T-cell (primary cell): ENCODE data around the gene LPO. TPM values are rescaled to one million over a fixed set of nuclear protein-coding genes. Genes with fewer than 3 reads are reported as not detected.

Experiments
- ATAC-seq, 4 experiments: fragments of 200-7000 bp in 3 of 4; fragments of 150-1000 bp in 1 of 4; cut with Tn5 transposase; replicated peaks in 1 of 4; 1 replicate in 3 of 4; 2 replicates in 1 of 4; pipeline ENCODE4 v1.10.0; 2021; ENCODE audit warnings: moderate library complexity in 3 of 4, mild to moderate bottlenecking in 2 of 4, moderate number of reproducible peaks in 1 of 4
- CTCF ChIA-PET, 2 donors: fragments of 300-600 bp; sonication (Branson Sonifier 250); formaldehyde crosslinking; loops; one replicate each; lab custom pipeline; 2022; ENCODE audit warnings: antibody characterized with exemption in 2 of 2; lab: Charles Lee
- POLR2A ChIA-PET, 2 donors: fragments of 300-600 bp; sonication (Branson Sonifier 250); formaldehyde crosslinking; loops; one replicate each; lab custom pipeline; 2022; ENCODE audit warnings: antibody characterized with exemption in 2 of 2; lab: Charles Lee
- DNase-seq, 35 experiments: peaks; one replicate each; pipeline versions ENCODE4 v3.0.0 to v3.0.0-alpha.2; 2013 to 2023
- H3K27ac ChIP-seq: one replicate; pipeline ENCODE4 v1.5.1; 2013; ENCODE audit warnings: low read length
- H3K27me3 ChIP-seq, 2 experiments: replicated peaks in 1 of 2; 1 replicate in 1 of 2; 2 replicates in 1 of 2; pipeline versions ENCODE4 v1.6.1 to v1.7.0; 2013; ENCODE audit warnings: low read length in 1 of 2, mixed read lengths in 1 of 2; ENCODE audit not compliant: control insufficient read depth in 2 of 2, insufficient read depth in 2 of 2; ENCODE audit errors: extremely low read depth in 1 of 2
- H3K36me3 ChIP-seq, 2 donors: 1 replicate in 1 of 2; 2 replicates in 1 of 2; pipeline versions ENCODE4 v1.6.1 to v1.7.0; 2013; ENCODE audit warnings: low read length in 1 of 2; ENCODE audit not compliant: control insufficient read depth in 2 of 2, insufficient read depth in 1 of 2; ENCODE audit errors: extremely low read depth in 1 of 2
- H3K4me1 ChIP-seq, 2 experiments: 1 replicate in 1 of 2; 2 replicates in 1 of 2; pipeline versions ENCODE4 v1.6.1 to v1.7.0; 2013; ENCODE audit warnings: low read length in 2 of 2, mixed read lengths in 1 of 2; ENCODE audit not compliant: insufficient read depth in 2 of 2, control insufficient read depth in 1 of 2; ENCODE audit errors: extremely low read depth in 1 of 2
- H3K4me3 ChIP-seq, 2 donors: 1 replicate in 1 of 2; 2 replicates in 1 of 2; pipeline versions ENCODE4 v1.5.1 to v1.7.0; 2013; ENCODE audit warnings: mild to moderate bottlenecking in 2 of 2, low read length in 1 of 2, moderate library complexity in 1 of 2; ENCODE audit not compliant: control insufficient read depth in 1 of 2; ENCODE audit errors: extremely low read depth in 1 of 2
- H3K9me3 ChIP-seq: 2 replicates; pipeline ENCODE4 v1.7.0; 2013
- H3K27ac Mint-ChIP-seq, 2 donors: one replicate each; pipeline ENCODE4 v1.8.0; 2020 to 2021; ENCODE audit warnings: mild to moderate bottlenecking in 2 of 2, mixed read lengths in 2 of 2
- H3K27me3 Mint-ChIP-seq, 2 donors: one replicate each; pipeline ENCODE4 v1.8.0; 2021 to 2022; ENCODE audit warnings: mixed read lengths in 2 of 2
- H3K36me3 Mint-ChIP-seq: one replicate; pipeline ENCODE4 v1.8.0; 2021; ENCODE audit warnings: mixed read lengths
- H3K4me1 Mint-ChIP-seq, 3 donors: one replicate each; pipeline ENCODE4 v1.8.0; 2020 to 2022; ENCODE audit warnings: mixed read lengths in 3 of 3, mild to moderate bottlenecking in 1 of 3
- H3K4me3 Mint-ChIP-seq, 3 donors: one replicate each; pipeline ENCODE4 v1.8.0; 2020 to 2022; ENCODE audit warnings: mild to moderate bottlenecking in 3 of 3, mixed read lengths in 3 of 3, moderate library complexity in 3 of 3
- H3K9me3 Mint-ChIP-seq, 3 donors: one replicate each; pipeline ENCODE4 v1.8.0; 2020 to 2022; ENCODE audit warnings: mixed read lengths in 3 of 3
- WGBS: methylation state at CpG from one replicate; pipeline ENCODE4 v1.1.5; 2013; ENCODE audit warnings: missing lambda C conversion rate; ENCODE audit not compliant: insufficient coverage; 5-methylcytosine and 5-hydroxymethylcytosine counted together
- total RNA-seq, 35 experiments: library from RNA in 6 of 35; stranded (reverse) in 6 of 35; fragments of 120-200 nt in 1 of 35; gene quantifications; one replicate each; pipeline versions ENCODE4 v1.2.1 to v1.2.4 and lab custom pipeline; 2013 to 2026

LPO gene
- total RNA-seq, 5 donors from 2014 or later (not counting 1 experiment from before 2014, with no cell fraction given), result not detected

GRCh38 chr17:58305626-58306025, 67.2 kb downstream of the LPO start:
- H3K9me3 Mint-ChIP-seq, result no peaks in the 10 kb centered on the region
- no peak overlapping the region for H3K27ac Mint-ChIP-seq
- peaks cover 0 to 35% of the 10 kb centered on the region in 2 donors for H3K36me3 ChIP-seq
- H3K9me3 ChIP-seq, result no peaks in the 10 kb centered on the region
- H3K4me3 ChIP-seq, result no peak overlapping the region
- ATAC-seq, result no peak
- no peak for DNase-seq
- peaks cover 0 to 9% of the 10 kb centered on the region in 2 experiments for H3K4me1 ChIP-seq
- POLR2A ChIA-PET, result no interaction called here
- 94% methylated on average over 6 of the region's 8 CpGs for WGBS
- H3K27ac ChIP-seq, result no peak overlapping the region
- H3K27me3 ChIP-seq, result no peaks in the 10 kb centered on the region
- CTCF ChIA-PET, result interaction anchor here (0.6 to 1.3 kb wide), 2 partner anchors 27 to 180 kb away, joined by 3 to 5 read pairs; no protein-coding TSS in a partner anchor
- peaks cover 0 to 6% (median 5%) of the 10 kb centered on the region in 3 donors for H3K4me1 Mint-ChIP-seq
- H3K4me3 Mint-ChIP-seq, result no peak overlapping the region
- no peaks in the 10 kb centered on the region for H3K27me3 Mint-ChIP-seq
- H3K36me3 Mint-ChIP-seq, result peaks cover 3% of the 10 kb centered on the region

DNA sequence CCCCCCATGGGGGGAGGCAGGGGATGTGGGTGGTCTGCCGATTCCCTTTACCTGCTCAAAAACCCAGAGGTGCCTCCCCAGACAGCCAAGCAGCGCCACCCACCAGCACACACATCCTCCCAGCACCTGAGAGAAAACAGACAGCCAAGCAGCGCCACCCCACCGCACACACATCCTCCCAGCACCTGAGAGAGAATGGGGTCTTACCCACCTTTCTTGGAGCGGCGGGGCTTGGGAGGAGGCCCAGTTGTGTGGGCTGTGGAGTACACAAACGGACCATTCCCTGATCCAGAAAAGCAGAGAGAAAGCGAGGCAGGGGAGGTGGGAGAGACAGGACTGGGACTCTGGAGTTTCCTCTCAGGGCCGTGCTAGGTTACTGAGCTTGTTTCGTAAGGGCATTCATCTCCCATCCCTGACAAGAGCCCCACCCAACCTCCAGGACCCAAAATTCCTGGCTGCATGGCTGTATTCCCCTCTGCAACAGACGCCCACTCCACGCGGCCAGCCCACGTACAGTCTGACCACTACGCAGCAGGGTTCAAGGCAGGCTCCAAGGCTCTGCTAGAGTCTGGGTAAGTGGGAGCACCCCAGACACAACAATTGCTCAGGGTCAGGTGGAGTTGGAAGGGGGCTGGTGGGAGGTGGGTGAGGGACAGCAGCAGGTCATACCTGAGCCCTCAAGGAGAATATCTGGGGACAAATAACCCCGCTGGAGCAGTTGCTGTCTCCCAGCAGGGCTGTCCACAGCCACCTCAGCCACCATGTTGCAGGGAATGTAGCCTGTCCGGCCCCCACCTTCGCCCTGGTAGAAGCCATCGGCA, 68.0 kb downstream of the LPO start:
- ChIA-PET POLR2A (interaction anchor here in 1 of 2 donors (0.5 kb wide), 1 partner anchor 160 kb away, joined by 3 read pairs; no protein-coding TSS in a partner anchor), CTCF (no interaction called here)
- DNase-seq (no peak), ATAC-seq (no peak)
- peaks cover 0 to 9% of the 10 kb centered on the region in 2 experiments for H3K4me1 ChIP-seq
- WGBS, result 98% methylated on average over 11 of the region's 19 CpGs
- Mint-ChIP-seq H3K4me3 (no peak overlapping the region), H3K27me3 (no peaks in the 10 kb centered on the region), H3K27ac (no peak overlapping the region), H3K4me1 (peaks cover 0 to 6% (median 5%) of the 10 kb centered on the region in 3 donors), H3K9me3 (no peaks in the 10 kb centered on the region), H3K36me3 (peaks cover 3% of the 10 kb centered on the region)
- H3K9me3 ChIP-seq, result no peaks in the 10 kb centered on the region
- H3K27ac ChIP-seq, result no peak overlapping the region
- no peaks in the 10 kb centered on the region for H3K27me3 ChIP-seq
- no peak overlapping the region for H3K4me3 ChIP-seq
- peaks cover 0 to 38% of the 10 kb centered on the region in 2 donors for H3K36me3 ChIP-seq

DNA sequence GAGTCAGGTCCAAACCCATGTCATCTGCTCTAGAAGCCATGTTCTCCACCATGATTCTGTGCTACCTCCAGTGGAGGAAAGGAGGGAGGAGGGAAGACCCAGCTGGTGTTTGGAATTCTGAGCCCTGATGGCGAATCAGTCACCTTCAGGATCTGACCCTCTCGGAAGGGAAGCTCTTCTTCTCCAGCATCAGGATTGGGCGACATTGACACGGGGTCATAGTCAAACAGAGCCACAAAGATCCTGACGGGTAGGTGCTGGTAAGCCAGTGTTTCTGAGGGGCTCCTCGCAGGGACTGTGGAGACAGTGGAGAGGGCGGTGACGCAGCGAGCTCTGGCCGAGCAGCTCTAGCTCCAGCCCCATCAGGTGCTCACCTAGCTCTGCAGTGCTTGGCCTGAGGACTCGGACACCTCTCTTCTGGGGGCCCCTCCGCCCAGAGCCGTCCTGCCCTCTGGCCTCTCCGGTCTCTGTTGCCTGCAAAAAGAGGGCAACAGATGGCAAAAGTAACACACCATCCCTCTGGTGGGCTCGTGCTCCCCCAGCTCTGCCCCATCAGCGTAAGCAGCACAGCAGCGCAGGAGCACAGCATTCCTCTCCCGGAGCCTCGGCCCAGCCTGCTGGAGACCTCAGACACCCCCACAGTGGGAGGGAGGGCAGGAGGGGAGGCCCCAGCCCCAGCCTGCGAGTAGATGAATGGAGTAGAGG, 69.2 kb downstream of the LPO start:
- Mint-ChIP-seq H3K36me3 (peaks cover 6% of the 10 kb centered on the region), H3K4me3 (no peak overlapping the region), H3K27ac (no peak overlapping the region), H3K27me3 (no peaks in the 10 kb centered on the region), H3K9me3 (no peaks in the 10 kb centered on the region), H3K4me1 (peaks cover 0 to 6% (median 5%) of the 10 kb centered on the region in 3 donors)
- Histone ChIP-seq H3K36me3 (peaks cover 0 to 42% of the 10 kb centered on the region in 2 donors), H3K4me1 (peaks cover 0 to 9% of the 10 kb centered on the region in 2 experiments), H3K27ac (no peak overlapping the region), H3K27me3 (no peaks in the 10 kb centered on the region), H3K4me3 (no peak overlapping the region), H3K9me3 (no peaks in the 10 kb centered on the region)
- 92% methylated on average over 16 of the region's 20 CpGs for WGBS
- DNase-seq (no peak), ATAC-seq (no peak)
- CTCF ChIA-PET, result interaction anchor here in 1 of 2 donors (0.6 to 1.4 kb wide), 2 partner anchors 9 to 10 kb away, joined by 3 to 4 read pairs; no protein-coding TSS in a partner anchor
- POLR2A ChIA-PET, result no interaction called here

DNA sequence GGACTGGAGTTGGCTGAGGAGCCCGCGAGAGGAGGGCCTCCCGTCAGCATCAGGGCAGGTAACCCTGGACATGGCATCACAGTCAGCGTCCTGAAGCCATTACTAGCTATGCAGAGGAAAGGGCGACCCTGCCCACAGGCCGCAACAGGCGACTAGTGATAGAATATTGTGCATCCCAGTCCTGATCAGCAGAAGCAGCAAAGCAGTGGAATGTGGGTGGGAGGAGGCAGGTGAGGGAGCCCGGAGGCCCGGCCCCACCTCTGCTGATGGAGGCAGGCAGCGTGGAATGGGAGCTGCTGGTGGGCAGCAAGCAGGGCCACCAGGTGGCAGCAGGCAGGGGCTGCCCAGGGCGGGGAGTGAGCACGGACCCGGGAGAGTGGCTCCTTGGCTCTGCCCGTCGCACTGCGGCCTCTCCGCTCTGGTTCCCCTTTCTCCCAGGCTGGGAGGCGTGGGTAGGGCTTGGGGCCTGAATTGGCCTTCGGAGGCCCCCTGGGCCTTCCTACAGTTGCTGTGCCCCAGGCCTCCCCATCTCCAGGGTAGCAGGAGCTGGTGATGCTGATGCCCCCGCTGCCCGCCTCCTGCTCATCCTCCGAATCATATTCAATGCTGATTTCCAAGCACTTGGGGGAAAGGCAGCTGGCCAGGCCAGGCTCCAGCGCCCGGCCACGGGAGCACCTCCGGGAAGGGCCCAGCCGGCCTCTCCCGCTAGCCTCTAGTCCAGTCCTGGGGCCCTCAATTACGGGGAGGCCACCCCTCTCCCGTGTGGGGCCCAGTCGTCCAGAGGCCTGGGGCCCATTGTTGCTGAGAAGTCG, 70.0 kb downstream of the LPO start:
- Histone ChIP-seq H3K4me1 (peaks cover 0 to 9% of the 10 kb centered on the region in 2 experiments), H3K27ac (no peak overlapping the region), H3K27me3 (no peaks in the 10 kb centered on the region), H3K9me3 (no peaks in the 10 kb centered on the region), H3K36me3 (peaks cover 0 to 42% of the 10 kb centered on the region in 2 donors), H3K4me3 (no peak overlapping the region)
- DNase-seq (peak in 1 of 35 experiments; percentile 18), ATAC-seq (no peak)
- H3K27me3 Mint-ChIP-seq, result no peaks in the 10 kb centered on the region
- H3K9me3 Mint-ChIP-seq, result no peaks in the 10 kb centered on the region
- POLR2A ChIA-PET, result interaction anchor here in 1 of 2 donors (0.5 kb wide), 1 partner anchor 9 kb away, joined by 3 read pairs; no protein-coding TSS in a partner anchor
- 95% methylated on average over 32 of the region's 32 CpGs for WGBS
- CTCF ChIA-PET, result interaction anchor here in 1 of 2 donors (1.4 kb wide), 1 partner anchor 9 kb away, joined by 4 read pairs; no protein-coding TSS in a partner anchor
- H3K27ac Mint-ChIP-seq, result no peak overlapping the region
- no peak overlapping the region for H3K4me3 Mint-ChIP-seq
- peaks cover 8% of the 10 kb centered on the region for H3K36me3 Mint-ChIP-seq
- H3K4me1 Mint-ChIP-seq, result peaks cover 0 to 6% (median 5%) of the 10 kb centered on the region in 3 donors

- peaks cover 8% of the 10 kb centered on the region for H3K36me3 Mint-ChIP-seq
- CTCF ChIA-PET, result no interaction called here
These were observed 70.9 kb downstream of the LPO start for GRCh38 chr17:58308985-58309917.

More at GRCh38 chr17:58308985-58309917, 70.9 kb downstream of the LPO start:
- no peak overlapping the region for H3K4me3 ChIP-seq
- H3K27ac Mint-ChIP-seq, result no peak overlapping the region
- H3K27me3 ChIP-seq, result no peaks in the 10 kb centered on the region
- peaks cover 0 to 7% of the 10 kb centered on the region in 2 experiments for H3K4me1 ChIP-seq
- H3K4me3 Mint-ChIP-seq, result no peak overlapping the region
- H3K36me3 ChIP-seq, result peaks cover 0 to 42% of the 10 kb centered on the region in 2 donors
- DNase-seq (no peak), ATAC-seq (no peak)
- POLR2A ChIA-PET, result interaction anchor here in 1 of 2 donors (0.5 kb wide), 1 partner anchor 10 kb away, joined by 3 read pairs; no protein-coding TSS in a partner anchor
- no peaks in the 10 kb centered on the region for H3K9me3 ChIP-seq
- no peak overlapping the region for H3K27ac ChIP-seq
- peaks cover 0 to 2% (median 2%) of the 10 kb centered on the region in 3 donors for H3K4me1 Mint-ChIP-seq
- no peaks in the 10 kb centered on the region for H3K27me3 Mint-ChIP-seq
- WGBS, result 89% methylated on average over 11 of the region's 21 CpGs
- H3K9me3 Mint-ChIP-seq, result no peaks in the 10 kb centered on the region
